BJ (cell line): ENCODE data around the gene GATB. TPM values are rescaled to one million over a fixed set of nuclear protein-coding genes. Genes with fewer than 3 reads are reported as not detected.

Source experiments
- CTCF ChIA-PET: fragments of 350-600 bp; formaldehyde crosslinking; extraction: SDS; loops from one replicate; lab custom pipeline; 2021; ENCODE audit warnings: antibody characterized with exemption, inconsistent platforms; lab: Yijun Ruan, JAX
- POLR2A ChIA-PET: fragments of 300-600 bp; sonication (Branson Sonifier 250); formaldehyde crosslinking; extraction: SDS; loops from one replicate; lab custom pipeline; 2021; ENCODE audit warnings: antibody characterized with exemption; lab: Charles Lee
- DNase-seq: peaks from one replicate; pipeline ENCODE4 v3.0.0-alpha.2; 2011; ENCODE audit warnings: low read depth
- H3K27me3 ChIP-seq: 2 replicates; pipeline ENCODE4 v1.6.0; 2011; ENCODE audit warnings: low read length; ENCODE audit not compliant: control insufficient read depth, insufficient read depth
- H3K36me3 ChIP-seq: 2 replicates; pipeline ENCODE4 v1.5.1; 2011; ENCODE audit warnings: low read length; ENCODE audit not compliant: control insufficient read depth, insufficient read depth
- H3K4me3 ChIP-seq: 2 replicates; pipeline ENCODE4 v1.5.1; 2011; ENCODE audit warnings: low read depth, mild to moderate bottlenecking, control low read depth, low read length
- polyA plus RNA-seq: library from polyadenylated mRNA; depleted of rRNA; stranded (reverse); fragments of >200 nt; gene quantifications from 2 replicates; pipeline ENCODE4 v1.2.3, GENCODE V29; 2011
- TF ChIP-seq, protein P1 (sequence below): IDR thresholded peaks from 2 replicates; pipeline ENCODE4 v1.5.1; 2011; ENCODE audit warnings: low read depth, mild to moderate bottlenecking, control low read depth, inconsistent platforms, low read length, moderate library complexity; ENCODE audit not compliant: insufficient read depth

The GATB gene
- polyA plus RNA-seq, 1 experiment = 20.5 TPM

GRCh38 chr4:151665785-151666127 lies 95.1 kb downstream of the GATB start:
- POLR2A ChIA-PET = no interaction called here
- H3K27me3 ChIP-seq = no peaks in the 10 kb centered on the region
- no peak for DNase-seq
- no peak overlapping the region for H3K4me3 ChIP-seq
- no peaks in the 10 kb centered on the region for H3K36me3 ChIP-seq
- TF ChIP-seq, protein P1, sequence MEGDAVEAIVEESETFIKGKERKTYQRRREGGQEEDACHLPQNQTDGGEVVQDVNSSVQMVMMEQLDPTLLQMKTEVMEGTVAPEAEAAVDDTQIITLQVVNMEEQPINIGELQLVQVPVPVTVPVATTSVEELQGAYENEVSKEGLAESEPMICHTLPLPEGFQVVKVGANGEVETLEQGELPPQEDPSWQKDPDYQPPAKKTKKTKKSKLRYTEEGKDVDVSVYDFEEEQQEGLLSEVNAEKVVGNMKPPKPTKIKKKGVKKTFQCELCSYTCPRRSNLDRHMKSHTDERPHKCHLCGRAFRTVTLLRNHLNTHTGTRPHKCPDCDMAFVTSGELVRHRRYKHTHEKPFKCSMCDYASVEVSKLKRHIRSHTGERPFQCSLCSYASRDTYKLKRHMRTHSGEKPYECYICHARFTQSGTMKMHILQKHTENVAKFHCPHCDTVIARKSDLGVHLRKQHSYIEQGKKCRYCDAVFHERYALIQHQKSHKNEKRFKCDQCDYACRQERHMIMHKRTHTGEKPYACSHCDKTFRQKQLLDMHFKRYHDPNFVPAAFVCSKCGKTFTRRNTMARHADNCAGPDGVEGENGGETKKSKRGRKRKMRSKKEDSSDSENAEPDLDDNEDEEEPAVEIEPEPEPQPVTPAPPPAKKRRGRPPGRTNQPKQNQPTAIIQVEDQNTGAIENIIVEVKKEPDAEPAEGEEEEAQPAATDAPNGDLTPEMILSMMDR = no peak
- CTCF ChIA-PET = no interaction called here

DNA sequence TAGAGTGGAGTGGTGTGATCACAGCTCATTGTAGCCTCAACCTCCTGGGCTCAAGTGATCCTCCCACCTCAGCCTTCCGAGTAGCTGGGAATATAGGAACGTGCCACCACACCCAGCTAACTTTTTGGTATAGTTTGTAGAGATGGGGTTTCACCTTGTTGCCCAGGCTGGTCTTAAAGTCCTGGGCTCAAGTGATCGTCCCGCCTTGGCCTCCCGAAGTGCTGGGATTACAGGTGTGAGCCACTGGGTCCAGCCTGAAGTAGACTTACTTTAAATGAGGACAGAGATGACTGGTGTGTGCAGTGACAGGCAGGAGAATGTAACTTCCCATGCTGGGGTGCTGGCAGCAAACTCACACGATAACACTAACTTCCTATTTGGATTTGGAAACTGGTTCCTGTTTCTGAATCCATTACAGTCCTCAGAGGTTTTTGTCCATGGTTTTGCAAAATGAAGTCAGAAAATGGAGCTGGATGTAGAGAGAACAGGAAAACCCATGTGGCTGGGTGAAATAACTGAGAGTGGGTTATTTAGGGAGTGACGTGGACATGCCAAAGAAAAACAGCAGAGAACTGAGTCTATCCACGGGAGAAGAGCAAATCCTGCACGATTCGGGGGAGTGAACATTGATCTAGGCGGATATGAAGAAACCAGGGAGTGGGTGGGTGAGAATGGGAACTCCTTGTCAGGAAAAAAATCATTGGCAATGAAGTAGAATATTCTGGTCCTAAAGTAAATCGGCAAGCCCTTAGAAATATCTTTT lies 95.6 kb downstream of the GATB start:
- no peaks in the 10 kb centered on the region for H3K27me3 ChIP-seq
- DNase-seq = no peak
- CTCF ChIA-PET = no interaction called here

GRCh38 chr4:151664289-151664688 lies 96.5 kb downstream of the GATB start:
- H3K27me3 ChIP-seq = no peaks in the 10 kb centered on the region
- DNase-seq = no peak
- TF ChIP-seq, protein P1 = no peak
- ChIA-PET CTCF (interaction anchor here (1.0 kb wide), 1 partner anchor 24 kb away, joined by 3 read pairs; no protein-coding TSS in a partner anchor), POLR2A (no interaction called here)
- no peak overlapping the region for H3K4me3 ChIP-seq
- no peaks in the 10 kb centered on the region for H3K36me3 ChIP-seq

More for the DNA sequence above, 95.6 kb downstream of the GATB start:
- Histone ChIP-seq H3K36me3 (no peaks in the 10 kb centered on the region), H3K4me3 (no peak overlapping the region)
- TF ChIP-seq, protein P1 = no peak
- POLR2A ChIA-PET = no interaction called here

DNA sequence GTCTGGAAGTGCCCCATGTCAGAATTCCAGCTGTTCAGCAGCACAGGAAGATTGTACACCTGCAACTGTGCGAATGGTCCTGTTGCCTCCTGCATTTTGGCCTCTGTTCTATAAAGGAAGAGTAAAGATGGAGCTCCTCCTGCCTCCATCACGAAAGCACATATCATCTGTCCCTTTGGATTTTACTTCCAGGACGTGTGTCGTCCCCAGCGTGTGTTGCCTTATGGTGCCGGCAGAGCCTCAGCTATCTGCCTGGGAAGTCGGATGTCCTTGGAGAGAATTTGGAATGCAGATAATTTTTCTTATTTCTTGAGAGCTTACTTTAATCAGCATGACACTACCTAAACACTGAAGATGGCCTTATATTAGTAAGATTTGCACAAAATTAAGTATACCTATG lies 97.7 kb downstream of the GATB start:
- TF ChIP-seq, protein P1 = no peak
- Histone ChIP-seq H3K4me3 (no peak overlapping the region), H3K27me3 (no peaks in the 10 kb centered on the region), H3K36me3 (no peaks in the 10 kb centered on the region)
- no peak for DNase-seq
- POLR2A ChIA-PET = no interaction called here
- CTCF ChIA-PET = interaction anchor here (1.1 kb wide), 1 partner anchor 80 kb away, joined by 3 read pairs; no protein-coding TSS in a partner anchor

DNA sequence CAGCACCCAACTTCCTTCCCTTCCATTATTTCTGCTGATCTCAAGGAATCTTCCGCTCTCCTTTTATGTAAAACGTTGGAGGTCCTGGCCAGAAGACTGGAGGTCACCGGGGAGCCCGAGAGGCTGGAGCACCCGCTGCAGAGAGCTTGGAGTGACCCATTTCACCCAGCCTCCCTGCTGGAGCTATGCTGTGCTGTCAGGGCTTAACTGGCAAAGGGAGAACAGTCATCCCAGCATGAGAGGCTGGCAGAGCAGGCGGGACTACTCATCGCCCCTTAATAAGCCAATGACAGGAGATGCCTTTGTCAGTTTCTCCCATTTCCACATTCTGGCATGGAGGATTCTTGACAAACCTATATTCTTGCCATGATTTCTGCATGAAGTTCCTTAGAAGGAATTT lies 98.9 kb downstream of the GATB start:
- H3K27me3 ChIP-seq = no peaks in the 10 kb centered on the region
- no peak overlapping the region for H3K4me3 ChIP-seq
- TF ChIP-seq, protein P1 = no peak
- DNase-seq = no peak
- H3K36me3 ChIP-seq = no peaks in the 10 kb centered on the region
- CTCF ChIA-PET = no interaction called here
- POLR2A ChIA-PET = no interaction called here
